Urothelium cell line (cell line): ENCODE measurements around the gene MED27.

Experiments
- DNase-seq: peaks from one replicate; pipeline ENCODE4 v3.0.0; 2011; ENCODE audit warnings: low spot score, mixed read lengths
- FAIRE-seq: peaks from 2 replicates; lab custom pipeline; 2011; peaks lifted over from hg19 to GRCh38; lab: Jason Lieb, UNC

The MED27 gene

DNA sequence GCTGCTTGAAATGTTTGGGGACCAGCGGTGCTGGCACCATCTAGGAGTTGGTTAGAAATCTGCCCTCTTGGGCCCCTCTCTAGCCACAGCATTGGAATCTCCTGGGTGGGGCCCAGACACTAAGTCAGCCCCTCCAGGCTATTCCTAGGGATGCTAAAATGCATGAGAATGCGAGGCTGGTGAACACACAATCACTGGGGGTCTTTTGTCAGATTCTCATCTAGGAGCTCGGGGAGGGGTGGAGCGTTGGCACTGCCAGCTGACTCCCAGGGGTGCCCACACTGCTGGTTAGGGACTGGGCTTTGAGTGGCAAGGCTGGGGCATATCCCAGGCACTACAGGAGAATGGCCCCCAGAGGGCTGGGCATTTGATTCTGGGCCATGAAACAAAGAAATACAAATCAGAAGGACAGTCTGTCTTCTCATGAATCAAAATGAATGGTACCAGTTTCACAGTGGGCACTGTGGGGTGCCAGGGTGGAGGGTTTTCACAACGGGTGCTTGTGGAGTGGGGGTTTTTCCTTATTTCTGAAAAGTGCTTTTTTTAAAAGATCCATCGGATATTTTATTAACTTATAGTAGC lies 212.0 kb downstream of the MED27 start:
- FAIRE-seq (no peak), DNase-seq (no peak)

DNA sequence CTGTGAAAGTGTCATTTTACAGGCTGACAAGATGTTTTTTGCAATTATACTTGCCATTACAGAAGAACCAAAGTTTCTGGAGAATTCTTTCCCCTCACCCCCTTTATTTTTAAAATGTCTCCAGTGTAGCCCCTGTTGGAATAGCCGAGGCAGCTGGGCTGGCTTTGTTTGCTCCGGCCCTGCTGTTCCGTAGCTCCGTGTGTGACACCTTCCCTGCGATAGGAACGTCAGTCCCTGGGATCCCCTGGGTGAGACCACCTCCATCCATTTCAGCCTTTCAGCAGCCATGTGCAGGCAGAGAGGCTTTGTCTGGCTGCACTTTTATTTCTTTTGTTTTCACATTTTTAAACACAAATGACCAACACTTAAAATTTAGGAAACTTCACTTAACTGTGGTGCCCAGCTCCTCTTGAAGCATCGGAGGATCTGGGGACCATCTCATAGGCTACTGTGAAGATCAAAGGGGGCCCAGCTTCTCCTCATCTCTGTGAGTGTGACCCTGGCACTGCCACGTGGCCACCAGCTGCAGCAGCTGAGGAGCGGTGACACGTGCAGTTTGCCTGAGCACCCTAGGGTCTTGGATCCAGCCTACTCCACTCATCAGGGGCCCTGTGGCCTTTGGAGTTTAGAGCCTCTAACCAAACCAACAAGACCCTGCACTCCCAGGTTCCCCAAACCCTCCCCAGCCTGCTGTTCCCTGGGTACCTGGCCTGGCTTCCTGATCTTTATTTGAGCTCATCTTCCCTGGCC lies 214.0 kb downstream of the MED27 start:
- DNase-seq, result no peak
- no peak for FAIRE-seq

DNA sequence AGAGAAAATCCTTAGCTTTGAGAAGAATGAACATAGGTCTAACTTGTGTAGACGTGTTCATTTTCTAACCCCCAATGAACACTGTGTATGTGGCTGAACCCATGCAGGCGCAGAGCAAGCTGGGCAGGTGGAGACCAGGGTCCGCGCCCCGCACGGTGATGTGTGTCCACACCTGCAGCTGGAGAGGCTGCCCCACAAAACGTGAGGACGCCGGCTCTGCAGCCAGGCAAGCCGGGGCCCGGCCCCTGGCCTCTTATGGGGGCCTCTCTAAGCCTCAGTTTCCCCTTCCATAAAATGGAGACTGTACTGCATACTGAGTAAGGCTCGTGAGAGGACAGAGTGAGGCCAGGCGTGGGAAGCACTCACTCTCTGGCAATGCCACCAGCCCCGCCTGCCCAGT lies 215.1 kb downstream of the MED27 start:
- FAIRE-seq, result no peak
- no peak for DNase-seq

DNA sequence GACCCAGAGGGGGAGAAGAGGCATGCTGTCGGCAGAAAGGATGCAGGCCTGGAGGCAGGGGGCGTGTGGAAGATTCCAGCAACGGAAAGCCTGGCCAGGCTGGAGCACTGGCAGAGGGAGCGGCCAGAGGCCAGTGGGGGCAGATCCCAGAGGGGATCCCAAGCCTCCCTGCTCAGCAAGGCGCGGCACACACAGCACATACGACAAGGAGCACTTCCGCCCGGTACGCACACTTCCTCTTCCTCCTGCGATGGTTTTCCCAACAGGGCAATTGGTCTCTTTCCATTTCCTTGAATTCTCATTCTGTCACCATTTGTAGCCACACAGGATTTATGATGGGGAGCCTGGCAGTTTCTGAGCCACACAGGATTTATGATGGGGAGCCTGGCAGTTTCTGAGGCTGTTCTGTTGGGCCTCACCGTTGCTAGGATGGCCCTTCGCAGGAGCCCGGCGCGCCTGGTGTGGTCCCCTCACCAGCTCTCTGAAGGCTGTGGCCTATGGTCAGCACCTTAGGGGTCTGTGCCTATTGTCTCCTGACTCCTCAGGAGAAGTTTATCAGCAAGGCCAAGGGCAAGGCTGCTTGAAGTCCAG lies 216.3 kb downstream of the MED27 start:
- FAIRE-seq (no peak), DNase-seq (no peak)

DNA sequence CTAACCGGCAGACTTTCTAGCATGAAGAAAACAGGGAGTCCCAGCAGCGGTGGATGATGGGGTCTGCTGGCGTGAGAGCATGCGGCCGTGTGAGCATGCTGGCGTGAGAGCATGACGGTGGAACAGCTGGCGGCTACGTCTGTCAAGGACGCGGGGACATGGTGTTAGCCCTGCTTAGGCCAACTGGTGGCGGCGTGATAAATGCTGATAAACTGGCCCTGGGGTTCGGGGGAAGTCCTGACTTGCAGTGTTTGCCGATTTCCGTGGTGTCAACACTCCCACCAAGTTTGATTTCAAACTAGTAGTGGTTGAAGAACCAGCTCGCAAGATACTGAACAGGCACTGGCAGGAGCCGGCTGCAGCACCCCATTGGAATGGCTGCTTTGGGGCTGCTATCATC lies 217.4 kb downstream of the MED27 start:
- FAIRE-seq (no peak), DNase-seq (no peak)

DNA sequence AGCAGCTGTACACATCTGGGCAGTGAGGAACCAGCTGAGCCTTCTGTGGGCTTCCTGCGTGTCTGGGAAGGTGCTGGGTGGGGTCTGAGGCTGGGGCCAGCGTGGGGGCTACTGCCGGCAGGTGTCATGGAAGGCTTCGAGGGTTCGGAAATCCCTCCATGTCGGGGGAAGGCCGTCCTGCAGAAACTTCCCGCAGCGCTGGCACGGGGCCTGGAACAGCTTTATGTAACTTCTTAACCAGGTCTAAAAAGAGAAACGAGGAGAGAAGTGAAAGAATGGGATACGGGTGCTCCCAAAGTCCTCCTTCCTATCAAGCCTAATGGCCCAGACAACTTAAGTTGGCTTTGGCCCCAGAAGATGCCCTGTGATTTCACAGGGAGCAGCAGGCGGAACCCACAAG lies 219.2 kb downstream of the MED27 start:
- no peak for DNase-seq
- FAIRE-seq, result no peak

DNA sequence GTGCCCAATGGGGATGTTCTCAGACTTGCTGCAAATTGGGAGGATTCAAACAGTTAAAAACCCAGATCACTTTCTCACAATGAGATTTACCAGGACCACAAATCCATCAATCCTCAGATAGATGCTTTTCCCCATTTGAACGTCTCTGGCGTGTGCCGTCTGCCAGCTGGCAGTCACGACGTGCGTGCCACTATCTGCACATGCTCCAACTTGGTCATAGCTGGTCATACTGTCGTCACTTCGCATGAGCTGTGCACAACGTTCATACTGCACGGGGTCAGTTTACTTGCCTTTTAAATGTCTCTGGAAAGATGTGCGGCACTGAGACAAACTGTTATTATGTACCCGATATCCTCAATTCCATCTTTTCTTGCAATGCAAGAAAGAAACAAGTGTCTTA lies 221.5 kb downstream of the MED27 start:
- no peak for FAIRE-seq
- DNase-seq, result no peak

DNA sequence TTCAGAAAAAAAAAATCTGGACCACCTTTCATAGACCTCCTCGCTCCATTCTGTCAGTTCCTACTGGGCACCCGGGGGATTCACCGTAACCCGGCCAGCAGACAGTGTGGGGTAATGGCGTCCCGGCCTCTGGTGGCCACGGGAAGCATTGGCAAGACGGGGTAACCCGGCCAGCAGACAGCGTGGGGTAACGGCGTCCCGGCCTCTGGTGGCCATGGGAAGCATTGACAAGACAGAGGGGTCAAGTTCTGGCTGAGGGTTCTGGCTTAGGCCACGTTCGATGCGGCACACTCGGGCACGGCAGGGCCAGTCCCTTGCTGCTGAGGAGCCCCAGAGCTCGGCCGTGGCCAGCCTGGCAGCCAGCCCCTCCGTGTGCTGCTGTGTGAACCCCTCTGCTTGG lies 223.6 kb downstream of the MED27 start:
- DNase-seq, result no peak
- FAIRE-seq, result no peak

DNA sequence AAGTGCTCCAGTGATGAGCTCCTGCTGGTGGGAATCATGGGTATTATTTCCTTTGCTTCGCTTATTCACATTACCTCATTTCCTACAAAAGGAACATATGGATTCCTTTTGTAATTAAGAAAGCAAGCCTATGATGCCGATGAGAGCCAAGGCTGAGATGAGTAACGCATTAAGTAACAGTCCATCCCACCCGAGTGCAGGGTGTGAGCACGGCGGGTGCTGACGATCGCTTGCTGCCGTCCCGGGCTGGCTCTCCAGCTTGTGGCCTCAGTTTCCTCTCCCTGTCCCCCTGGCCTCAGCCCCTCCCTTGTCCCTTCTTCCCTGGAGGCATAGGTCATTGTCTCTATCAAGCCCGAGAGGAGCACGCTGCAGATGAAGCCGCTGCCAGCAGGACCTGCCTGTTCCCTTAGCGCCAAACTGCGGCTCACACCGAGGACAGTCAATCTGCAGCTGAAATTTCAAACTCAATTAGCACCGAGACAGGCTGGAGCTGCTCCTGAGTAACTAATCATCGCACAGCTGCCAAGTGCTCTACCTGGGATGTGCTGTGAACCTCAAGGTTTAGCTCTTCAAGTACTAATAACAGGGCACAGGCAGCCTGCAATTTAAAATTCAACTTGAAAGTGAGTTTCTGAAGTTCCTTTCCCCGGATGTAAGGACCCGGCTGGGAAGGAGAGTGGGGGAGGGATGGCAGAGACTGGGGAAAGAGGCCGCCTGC lies 224.6 kb downstream of the MED27 start:
- DNase-seq (no peak), FAIRE-seq (no peak)

DNA sequence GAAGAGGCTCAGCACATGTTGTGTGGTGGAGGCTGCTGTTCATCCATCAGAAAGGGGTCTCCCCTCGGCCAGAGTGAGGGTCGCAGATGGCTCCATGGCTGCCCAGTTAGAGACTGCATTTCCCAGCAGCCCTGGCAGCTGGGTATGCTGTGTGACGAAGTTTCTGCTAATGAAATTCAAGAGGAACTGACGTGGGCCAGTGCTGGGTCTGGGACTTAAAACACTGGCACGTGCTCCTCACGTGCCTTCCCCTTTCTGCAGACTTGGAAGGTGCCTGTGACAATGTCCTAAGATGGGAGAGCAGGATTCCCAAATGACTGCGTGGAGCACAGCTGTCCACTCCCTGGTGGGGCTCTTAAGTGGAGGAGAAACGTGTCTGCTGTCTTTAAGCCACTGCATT lies 225.3 kb downstream of the MED27 start:
- no peak for FAIRE-seq
- no peak for DNase-seq

DNA sequence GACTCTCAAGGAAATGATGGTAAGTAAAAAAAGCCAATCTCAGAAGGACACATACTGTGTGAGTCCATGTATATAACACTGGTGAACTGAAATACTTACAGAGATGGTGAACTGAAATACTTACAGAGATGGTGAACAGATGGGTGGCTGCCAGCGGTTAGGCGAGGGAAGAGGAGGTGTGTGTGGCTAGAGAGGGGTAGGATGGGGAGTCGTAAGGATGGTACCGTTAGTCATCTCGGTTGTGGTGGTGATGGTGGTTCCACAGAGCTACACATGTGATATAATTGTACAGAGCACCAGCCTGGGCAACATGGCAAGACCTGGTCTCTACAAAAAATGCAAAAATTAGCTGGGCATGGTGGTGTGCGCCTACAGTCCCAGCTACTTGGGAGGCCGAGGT lies 226.2 kb downstream of the MED27 start:
- FAIRE-seq (no peak), DNase-seq (no peak)

DNA sequence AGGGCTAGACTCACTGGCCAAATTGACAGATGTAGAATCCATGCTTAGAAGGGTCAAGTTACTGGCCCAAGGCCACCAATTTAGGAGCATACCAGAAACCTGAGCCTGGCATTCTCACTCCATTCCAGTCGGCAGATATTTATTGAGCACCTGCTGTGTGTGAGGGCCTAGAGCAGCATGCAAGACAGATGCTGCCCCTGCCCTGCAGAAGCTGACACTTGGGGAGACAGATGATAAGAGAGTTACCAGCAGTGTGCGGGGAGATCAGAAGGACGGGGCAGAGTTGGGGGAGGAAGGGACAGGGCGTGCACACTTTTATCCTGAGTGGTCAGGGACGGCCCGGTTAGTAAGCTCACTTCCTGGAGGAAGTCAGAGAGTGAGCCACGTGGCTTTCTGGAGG lies 228.3 kb downstream of the MED27 start:
- FAIRE-seq (no peak), DNase-seq (no peak)

DNA sequence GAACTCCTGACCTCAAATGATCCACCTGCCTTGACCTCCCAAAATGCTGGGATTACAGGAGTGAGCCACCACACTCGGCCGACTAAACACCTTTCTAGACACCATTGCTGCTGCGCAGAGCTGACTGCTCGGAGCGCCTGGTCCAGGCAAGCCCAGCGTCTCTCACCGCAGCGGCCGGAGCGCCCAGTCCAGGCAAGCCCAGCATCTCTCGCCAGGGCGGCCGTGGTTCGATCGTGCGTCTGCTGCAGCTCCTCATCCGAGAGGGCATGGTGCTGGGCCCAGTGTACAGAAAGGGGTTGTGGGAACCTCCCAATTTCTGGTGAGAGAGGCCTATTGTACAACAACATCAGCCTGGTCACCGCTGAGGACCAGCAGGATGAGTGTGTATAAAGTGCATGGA lies 230.3 kb downstream of the MED27 start:
- FAIRE-seq, result no peak
- no peak for DNase-seq

DNA sequence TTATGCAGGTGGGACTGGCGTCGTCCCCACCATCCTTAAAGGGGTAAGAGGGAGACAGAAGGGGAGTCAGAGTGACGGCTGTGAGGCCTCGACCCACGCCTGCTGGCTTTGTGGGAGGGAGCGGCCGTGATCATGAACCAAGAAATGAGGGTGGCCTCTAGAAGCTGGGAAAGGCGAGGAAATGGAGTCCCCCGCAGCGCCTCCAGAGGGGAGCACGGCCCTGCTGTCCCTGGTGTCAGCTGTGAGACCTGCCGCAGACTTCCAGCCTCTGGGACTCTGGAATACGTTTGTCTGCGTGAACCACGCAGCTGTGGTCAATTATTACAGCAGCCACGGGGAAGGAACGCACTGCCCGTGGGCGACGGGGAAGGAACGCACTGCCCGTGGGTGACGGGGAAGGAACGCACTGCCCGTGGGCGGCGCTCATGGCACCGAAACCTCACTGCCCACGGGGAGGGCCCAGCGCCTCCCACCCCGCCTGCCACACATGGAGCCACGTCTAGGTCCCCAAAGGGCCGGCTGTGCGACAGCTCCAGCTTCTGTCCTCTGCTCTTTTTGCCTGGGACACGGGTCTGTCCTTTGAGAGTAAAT lies 231.0 kb downstream of the MED27 start:
- FAIRE-seq, result no peak
- DNase-seq, result no peak

DNA sequence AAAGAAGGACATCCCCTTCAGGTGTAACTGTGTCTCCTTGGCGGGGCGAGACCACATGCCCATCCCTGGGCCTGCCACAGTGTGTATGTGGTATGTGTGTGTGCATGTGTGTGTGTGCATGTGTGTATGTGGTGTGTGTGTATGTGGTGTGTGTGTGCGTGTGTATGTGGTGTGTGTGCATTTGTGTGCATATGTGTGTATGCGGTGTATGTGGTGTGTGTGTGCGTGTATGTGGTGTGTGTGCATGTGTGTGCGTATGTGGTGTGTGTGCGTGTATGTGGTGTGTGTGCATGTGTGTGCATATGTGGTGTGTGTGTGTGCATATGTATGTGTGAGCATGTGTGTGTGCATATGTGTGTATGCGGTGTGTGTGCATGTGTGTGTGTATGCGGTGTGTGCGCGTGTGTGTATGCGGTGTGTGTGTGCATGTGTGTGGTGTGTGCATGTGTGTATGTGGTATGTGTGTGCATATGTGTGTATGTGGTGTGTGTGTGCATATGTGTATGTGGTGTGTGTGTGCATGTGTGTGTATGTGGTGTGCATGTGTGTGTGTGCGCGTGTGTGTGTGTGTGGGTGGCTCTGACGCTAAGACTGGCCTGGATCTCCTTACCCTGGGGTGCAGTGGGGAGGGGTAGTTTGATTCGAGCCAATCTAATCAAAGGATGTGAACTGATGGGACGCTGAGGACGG lies 231.9 kb downstream of the MED27 start:
- FAIRE-seq, result peak; percentile 95
- no peak for DNase-seq

DNA sequence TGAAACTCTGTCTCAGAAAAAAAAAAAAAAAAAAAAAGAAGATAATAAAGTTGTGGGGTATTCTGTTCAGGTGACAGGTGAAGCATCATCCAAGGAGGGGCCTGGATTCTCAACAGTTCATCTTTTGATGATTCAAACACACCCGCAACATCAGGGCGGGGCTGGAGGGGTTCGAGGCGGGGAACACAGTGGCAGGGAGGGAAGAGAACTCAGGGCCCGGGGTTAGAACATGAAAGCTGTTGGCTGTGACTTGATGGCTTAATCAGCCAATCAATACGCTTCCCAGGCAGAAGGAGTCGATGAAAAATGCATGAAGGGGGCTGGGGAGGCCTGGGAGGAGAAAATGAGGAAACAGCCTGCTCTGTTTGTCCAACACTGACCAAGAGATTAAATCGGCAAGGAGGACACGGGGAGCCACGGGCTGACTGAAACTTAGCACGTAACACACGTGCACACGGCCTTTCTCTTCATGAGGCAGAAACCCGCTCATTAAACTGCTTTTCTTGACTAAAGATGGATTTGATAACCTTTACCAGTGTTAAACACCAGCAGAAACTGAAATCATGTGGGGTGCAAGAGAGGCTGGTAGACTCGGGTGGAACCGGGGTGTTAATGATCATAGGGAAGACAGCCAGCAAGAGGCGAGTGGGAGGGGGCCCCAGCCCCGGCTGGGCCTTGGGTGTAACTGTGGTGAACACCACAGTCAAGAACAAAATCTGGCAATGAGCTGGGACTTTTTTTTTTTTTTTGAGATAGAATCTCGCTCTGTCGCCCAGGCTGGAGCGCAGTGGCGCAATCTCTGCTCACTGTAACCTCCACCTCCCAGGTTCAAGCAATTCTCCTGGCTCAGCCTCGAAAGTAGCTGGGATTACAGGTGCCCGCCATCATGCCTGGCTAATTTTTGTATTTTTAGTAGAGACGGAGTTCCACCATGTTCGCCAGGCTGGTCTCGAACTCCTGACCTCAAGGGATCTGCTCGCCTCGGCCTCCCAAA lies 234.1 kb downstream of the MED27 start:
- no peak for DNase-seq
- FAIRE-seq, result no peak

DNA sequence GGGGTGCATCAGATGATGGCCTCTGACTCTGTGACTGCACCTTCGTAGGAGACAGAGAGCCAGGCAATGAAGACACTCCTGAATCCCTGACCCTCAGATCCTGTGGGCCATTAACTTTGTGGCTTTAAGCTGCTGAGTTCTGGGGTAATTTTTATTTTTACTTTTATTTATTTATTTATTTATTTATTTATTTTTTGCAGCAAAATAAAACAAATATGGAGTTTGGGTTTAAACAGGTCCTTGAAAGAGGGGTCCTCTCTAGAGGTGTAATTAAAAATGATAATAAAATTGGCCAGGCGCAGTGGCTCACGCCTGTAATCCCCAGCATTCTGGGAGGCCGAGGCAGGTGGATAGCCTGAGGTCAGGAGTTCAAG lies 234.9 kb downstream of the MED27 start:
- DNase-seq, result no peak
- FAIRE-seq, result no peak

DNA sequence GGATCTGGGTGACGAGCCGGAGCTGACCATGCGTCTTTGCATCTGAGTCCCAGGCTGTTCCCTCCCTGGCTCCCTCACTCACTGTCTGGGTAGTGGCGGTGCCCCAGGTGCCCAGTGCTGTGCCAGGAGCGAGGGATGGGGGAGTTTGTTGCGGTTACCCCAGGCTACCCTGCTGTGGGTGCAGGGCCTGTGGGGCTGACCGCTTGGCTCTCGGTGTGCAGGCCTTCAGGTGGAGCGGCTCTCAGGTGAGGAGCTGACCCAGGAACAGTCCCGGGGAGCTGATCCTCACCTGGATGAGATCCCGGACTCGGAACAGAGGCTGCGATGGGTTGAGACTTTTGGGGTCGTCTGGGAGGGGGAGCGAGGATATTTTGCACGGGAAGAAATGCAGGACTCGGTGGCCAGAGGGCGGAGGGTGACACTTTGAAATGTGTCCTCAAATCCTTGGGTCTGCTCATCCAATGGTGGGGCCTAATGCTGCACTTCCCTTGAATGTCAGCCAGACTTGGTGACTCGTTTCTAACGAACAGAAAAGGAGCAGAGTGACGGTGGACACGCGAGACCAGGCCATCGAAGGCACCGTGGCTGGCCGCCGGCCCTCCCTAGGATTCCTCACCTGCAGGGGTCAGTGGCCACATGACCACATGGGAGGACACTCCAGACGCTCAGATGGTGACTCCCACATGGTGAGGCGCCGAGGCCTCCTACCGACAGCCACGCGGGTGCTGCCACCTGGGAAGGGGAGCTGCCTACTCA lies 235.5 kb downstream of the MED27 start:
- DNase-seq (no peak), FAIRE-seq (no peak)

DNA sequence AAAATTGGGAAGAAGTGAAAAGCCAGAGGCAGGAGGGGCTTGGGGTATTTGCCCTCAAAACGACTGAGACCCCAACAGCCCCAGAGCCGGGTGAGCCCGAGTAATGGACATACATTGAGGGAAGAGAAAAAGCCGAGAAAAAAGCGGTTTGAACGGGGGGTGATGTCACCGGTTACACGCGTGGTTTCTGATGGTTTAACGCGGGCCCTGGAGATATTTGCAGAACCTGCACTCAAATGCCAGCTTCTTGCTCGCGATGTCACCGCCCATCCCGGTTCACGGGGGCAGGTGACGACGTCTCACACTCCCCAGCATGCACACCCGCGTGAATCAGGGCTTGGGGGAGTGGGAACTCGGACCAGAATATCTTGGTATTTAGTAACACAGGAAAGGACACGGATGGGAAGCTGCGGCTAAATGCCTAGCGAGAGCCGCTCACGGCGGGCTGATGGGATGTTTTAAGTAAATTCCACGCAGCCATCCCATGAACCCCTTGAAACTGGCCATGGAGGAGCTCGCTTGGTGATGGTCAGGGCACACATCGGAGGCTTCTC lies 237.8 kb downstream of the MED27 start:
- DNase-seq, result no peak
- FAIRE-seq, result no peak
